HCT116 (cell line): ENCODE results near the gene CTNNA2.

Source experiments
- CEBPB ChIP-seq: IDR thresholded peaks from 2 replicates; pipeline ENCODE4 v1.6.1; 2012; ENCODE audit warnings: low read depth
- EZH2 ChIP-seq: fragments of 200-600 bp; sonication (generic); IDR thresholded peaks from 2 replicates; pipeline ENCODE4 v1.6.1; 2017; ENCODE audit warnings: antibody characterized with exemption, mixed run types
- JUND ChIP-seq: IDR thresholded peaks from 2 replicates; pipeline ENCODE4 v1.6.1; 2012
- POLR2A ChIP-seq: IDR thresholded peaks from 2 replicates; pipeline ENCODE4 v1.7.0; 2011; ENCODE audit warnings: borderline replicate concordance; ENCODE audit not compliant: insufficient read depth, insufficient read length; ENCODE audit errors: extremely low read depth
- RAD21 ChIP-seq: IDR thresholded peaks from 2 replicates; pipeline ENCODE4 v1.6.1; 2012; ENCODE audit warnings: low read depth, mild to moderate bottlenecking
- SIN3A ChIP-seq: IDR thresholded peaks from 2 replicates; pipeline ENCODE4 v1.6.1; 2012; ENCODE audit warnings: low read depth
- TCF7L2 ChIP-seq: IDR thresholded peaks from 2 replicates; pipeline ENCODE4 v1.7.0; 2011; ENCODE audit warnings: borderline replicate concordance, inconsistent platforms; ENCODE audit not compliant: insufficient read depth, insufficient read length; ENCODE audit errors: extremely low read depth
- ZFX ChIP-seq: fragments of 450-650 bp; IDR thresholded peaks from 2 replicates; pipeline ENCODE4 v1.6.1; 2017
- TF ChIP-seq, protein P1 (sequence below), 3 experiments: fragments of 200-600 bp in 1 of 3; sonication (generic) in 1 of 3; IDR thresholded peaks in 2 of 3; conservative IDR thresholded peaks in 1 of 3; 2 replicates each; pipeline ENCODE4 v1.5.1; 2012 to 2017; ENCODE audit warnings: low read depth in 2 of 3, low read length in 2 of 3, antibody characterized with exemption in 1 of 3, borderline replicate concordance in 1 of 3, control low read depth in 1 of 3, mild to moderate bottlenecking in 1 of 3, mixed read lengths in 1 of 3, mixed run types in 1 of 3, moderate library complexity in 1 of 3; ENCODE audit not compliant: insufficient read depth in 1 of 3
- TF ChIP-seq, protein P2 (sequence below): IDR thresholded peaks from 2 replicates; pipeline ENCODE4 v1.6.1; 2012; ENCODE audit warnings: low read depth
- TF ChIP-seq, protein P3 (sequence below): IDR thresholded peaks from 2 replicates; pipeline ENCODE4 v1.6.1; 2012
- TF ChIP-seq, protein P4 (sequence below): IDR thresholded peaks from 2 replicates; pipeline ENCODE4 v1.6.1; 2012

DNA sequence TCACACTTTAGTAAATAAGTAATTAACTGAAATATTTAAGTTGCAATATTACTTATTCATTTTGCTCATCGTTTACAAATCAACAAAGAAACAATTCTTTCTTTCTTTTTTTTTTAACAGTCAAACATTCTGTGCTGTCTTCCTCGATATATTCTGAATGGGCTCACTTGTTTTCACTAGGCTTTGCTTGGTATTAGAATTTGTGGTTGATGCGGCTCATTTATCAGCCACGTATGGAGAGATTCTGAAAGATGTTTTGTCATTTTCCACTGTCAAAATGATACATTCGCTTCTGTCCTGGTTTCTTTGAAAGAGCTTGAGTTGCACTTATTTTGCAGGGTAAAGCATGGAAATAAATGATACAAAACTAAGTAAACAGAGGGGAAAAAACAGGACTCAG lies 468.0 kb downstream of the CTNNA2 start:
- TF ChIP-seq, protein P1, sequence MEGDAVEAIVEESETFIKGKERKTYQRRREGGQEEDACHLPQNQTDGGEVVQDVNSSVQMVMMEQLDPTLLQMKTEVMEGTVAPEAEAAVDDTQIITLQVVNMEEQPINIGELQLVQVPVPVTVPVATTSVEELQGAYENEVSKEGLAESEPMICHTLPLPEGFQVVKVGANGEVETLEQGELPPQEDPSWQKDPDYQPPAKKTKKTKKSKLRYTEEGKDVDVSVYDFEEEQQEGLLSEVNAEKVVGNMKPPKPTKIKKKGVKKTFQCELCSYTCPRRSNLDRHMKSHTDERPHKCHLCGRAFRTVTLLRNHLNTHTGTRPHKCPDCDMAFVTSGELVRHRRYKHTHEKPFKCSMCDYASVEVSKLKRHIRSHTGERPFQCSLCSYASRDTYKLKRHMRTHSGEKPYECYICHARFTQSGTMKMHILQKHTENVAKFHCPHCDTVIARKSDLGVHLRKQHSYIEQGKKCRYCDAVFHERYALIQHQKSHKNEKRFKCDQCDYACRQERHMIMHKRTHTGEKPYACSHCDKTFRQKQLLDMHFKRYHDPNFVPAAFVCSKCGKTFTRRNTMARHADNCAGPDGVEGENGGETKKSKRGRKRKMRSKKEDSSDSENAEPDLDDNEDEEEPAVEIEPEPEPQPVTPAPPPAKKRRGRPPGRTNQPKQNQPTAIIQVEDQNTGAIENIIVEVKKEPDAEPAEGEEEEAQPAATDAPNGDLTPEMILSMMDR (IDR thresholded peaks at IDR 0.05 in 2 of 3, conservative IDR thresholded peaks at IDR 0.05 in 1 of 3; ENCODE audit: borderline replicate concordance in 1 of 3, insufficient read depth in 1 of 3, low read depth in 2 of 3, low read length in 2 of 3) = no peak
- TF ChIP-seq TCF7L2 (no peak), SIN3A (no peak), POLR2A (no peak), CEBPB (no peak), JUND (no peak), EZH2 (no peak), ZFX (no peak), RAD21 (no peak)
- TF ChIP-seq, protein P2, sequence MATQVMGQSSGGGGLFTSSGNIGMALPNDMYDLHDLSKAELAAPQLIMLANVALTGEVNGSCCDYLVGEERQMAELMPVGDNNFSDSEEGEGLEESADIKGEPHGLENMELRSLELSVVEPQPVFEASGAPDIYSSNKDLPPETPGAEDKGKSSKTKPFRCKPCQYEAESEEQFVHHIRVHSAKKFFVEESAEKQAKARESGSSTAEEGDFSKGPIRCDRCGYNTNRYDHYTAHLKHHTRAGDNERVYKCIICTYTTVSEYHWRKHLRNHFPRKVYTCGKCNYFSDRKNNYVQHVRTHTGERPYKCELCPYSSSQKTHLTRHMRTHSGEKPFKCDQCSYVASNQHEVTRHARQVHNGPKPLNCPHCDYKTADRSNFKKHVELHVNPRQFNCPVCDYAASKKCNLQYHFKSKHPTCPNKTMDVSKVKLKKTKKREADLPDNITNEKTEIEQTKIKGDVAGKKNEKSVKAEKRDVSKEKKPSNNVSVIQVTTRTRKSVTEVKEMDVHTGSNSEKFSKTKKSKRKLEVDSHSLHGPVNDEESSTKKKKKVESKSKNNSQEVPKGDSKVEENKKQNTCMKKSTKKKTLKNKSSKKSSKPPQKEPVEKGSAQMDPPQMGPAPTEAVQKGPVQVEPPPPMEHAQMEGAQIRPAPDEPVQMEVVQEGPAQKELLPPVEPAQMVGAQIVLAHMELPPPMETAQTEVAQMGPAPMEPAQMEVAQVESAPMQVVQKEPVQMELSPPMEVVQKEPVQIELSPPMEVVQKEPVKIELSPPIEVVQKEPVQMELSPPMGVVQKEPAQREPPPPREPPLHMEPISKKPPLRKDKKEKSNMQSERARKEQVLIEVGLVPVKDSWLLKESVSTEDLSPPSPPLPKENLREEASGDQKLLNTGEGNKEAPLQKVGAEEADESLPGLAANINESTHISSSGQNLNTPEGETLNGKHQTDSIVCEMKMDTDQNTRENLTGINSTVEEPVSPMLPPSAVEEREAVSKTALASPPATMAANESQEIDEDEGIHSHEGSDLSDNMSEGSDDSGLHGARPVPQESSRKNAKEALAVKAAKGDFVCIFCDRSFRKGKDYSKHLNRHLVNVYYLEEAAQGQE = no peak
- TF ChIP-seq, protein P3, sequence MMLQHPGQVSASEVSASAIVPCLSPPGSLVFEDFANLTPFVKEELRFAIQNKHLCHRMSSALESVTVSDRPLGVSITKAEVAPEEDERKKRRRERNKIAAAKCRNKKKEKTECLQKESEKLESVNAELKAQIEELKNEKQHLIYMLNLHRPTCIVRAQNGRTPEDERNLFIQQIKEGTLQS = no peak
- TF ChIP-seq, protein P4, sequence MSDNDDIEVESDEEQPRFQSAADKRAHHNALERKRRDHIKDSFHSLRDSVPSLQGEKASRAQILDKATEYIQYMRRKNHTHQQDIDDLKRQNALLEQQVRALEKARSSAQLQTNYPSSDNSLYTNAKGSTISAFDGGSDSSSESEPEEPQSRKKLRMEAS = no peak
